ENCODE data around the gene SFMBT2.
"Not testable (repeated sequence)": the region's sequence is repeated elsewhere in the genome, so short reads cannot be mapped to it uniquely, and the experiment has no call there.

SFMBT2 gene

GRCh38 chr10:7400068-7400715 is 10.6 kb downstream of the SFMBT2 start:
- no peak for DNase-seq

- DNase-seq, result no peak
These were observed 11.3 kb downstream of the SFMBT2 start for GRCh38 chr10:7399533-7399932.

- no peak for DNase-seq
These were observed 13.5 kb downstream of the SFMBT2 start for GRCh38 chr10:7397049-7398035.

GRCh38 chr10:7392301-7392700 is 18.5 kb downstream of the SFMBT2 start:
- not testable (repeated sequence) for DNase-seq

GRCh38 chr10:7391748-7392147 is 19.1 kb downstream of the SFMBT2 start:
- no peak for DNase-seq

GRCh38 chr10:7390689-7391110 is 20.1 kb downstream of the SFMBT2 start:
- not testable (repeated sequence) for DNase-seq

- DNase-seq, result no peak
These were observed 21.0 kb downstream of the SFMBT2 start for GRCh38 chr10:7389844-7390243.

- DNase-seq, result no peak
These were observed 21.5 kb downstream of the SFMBT2 start for GRCh38 chr10:7389346-7389745.

- no peak for DNase-seq
These were observed 22.2 kb downstream of the SFMBT2 start for GRCh38 chr10:7388602-7389001.

GRCh38 chr10:7388149-7388548 is 22.7 kb downstream of the SFMBT2 start:
- not testable (repeated sequence) for DNase-seq

- no peak for DNase-seq
These were observed 25.7 kb downstream of the SFMBT2 start for GRCh38 chr10:7385114-7385513.

GRCh38 chr10:7383442-7383841 is 27.4 kb downstream of the SFMBT2 start:
- no peak for DNase-seq

- DNase-seq, result no peak
These were observed 30.1 kb downstream of the SFMBT2 start for GRCh38 chr10:7380704-7381241.

- no peak for DNase-seq
These were observed 32.0 kb downstream of the SFMBT2 start for GRCh38 chr10:7378602-7379403.

GRCh38 chr10:7377614-7378248 is 33.1 kb downstream of the SFMBT2 start:
- no peak for DNase-seq

- no peak for DNase-seq
These were observed 36.0 kb downstream of the SFMBT2 start for GRCh38 chr10:7374795-7375194.

GRCh38 chr10:7373039-7373438 is 37.8 kb downstream of the SFMBT2 start:
- DNase-seq, result no peak

GRCh38 chr10:7372504-7372903 is 38.3 kb downstream of the SFMBT2 start:
- DNase-seq, result no peak

- no peak for DNase-seq
These were observed 40.3 kb downstream of the SFMBT2 start for GRCh38 chr10:7370511-7370910.

- DNase-seq, result no peak
These were observed 45.6 kb downstream of the SFMBT2 start for GRCh38 chr10:7365027-7365745.

- no peak for DNase-seq
These were observed 46.4 kb downstream of the SFMBT2 start for GRCh38 chr10:7364474-7364873.

GRCh38 chr10:7363700-7364099 is 47.1 kb downstream of the SFMBT2 start:
- no peak for DNase-seq
